IPS-18a (cell line): ENCODE measurements around the gene GOLIM4.

Experiments
- H3K27ac ChIP-seq: one replicate; pipeline ENCODE4 v1.5.1; 2013; ENCODE audit warnings: low read length
- H3K27me3 ChIP-seq: one replicate; pipeline ENCODE4 v1.6.1; 2013; ENCODE audit warnings: mild to moderate bottlenecking, low read length; ENCODE audit not compliant: control insufficient read depth, insufficient read depth
- H3K36me3 ChIP-seq: one replicate; pipeline ENCODE4 v1.6.1; 2013; ENCODE audit warnings: low read depth, low read length; ENCODE audit not compliant: control insufficient read depth
- H3K4me1 ChIP-seq: one replicate; pipeline ENCODE4 v1.6.1; 2013; ENCODE audit warnings: low read depth, low read length; ENCODE audit not compliant: control insufficient read depth
- H3K4me3 ChIP-seq: one replicate; pipeline ENCODE4 v1.5.1; 2013; ENCODE audit warnings: low read length
- H3K9ac ChIP-seq: one replicate; pipeline ENCODE4 v1.6.1; 2013; ENCODE audit warnings: mild to moderate bottlenecking, low read length, moderate library complexity
- H3K9me3 ChIP-seq: one replicate; pipeline ENCODE4 v1.6.1; 2013; ENCODE audit warnings: low read depth, low read length; ENCODE audit not compliant: control insufficient read depth

The GOLIM4 gene

DNA sequence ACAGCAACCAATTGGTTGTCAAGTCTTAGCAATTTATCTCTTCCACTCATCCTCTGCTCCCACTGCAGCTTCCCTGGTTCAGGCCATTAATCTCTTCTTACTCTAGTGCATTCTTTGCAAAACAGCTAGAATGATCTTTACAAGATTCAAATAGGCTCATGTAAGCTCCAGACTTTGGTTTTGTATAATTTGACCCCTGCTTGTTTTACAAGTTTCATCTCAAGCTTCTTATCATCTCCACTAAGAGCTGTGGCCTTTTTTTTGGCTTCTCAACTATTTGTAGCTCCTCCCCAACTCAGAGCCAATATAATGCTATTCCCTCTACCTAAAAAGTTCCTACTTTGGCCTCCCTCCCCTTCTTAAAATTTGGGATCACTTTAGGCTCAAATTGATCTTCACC lies 121.8 kb downstream of the GOLIM4 start:
- Histone ChIP-seq H3K4me3 (no peak overlapping the region), H3K27ac (no peak overlapping the region), H3K9me3 (no peaks in the 10 kb centered on the region), H3K9ac (no peak overlapping the region), H3K36me3 (no peaks in the 10 kb centered on the region), H3K4me1 (no peaks in the 10 kb centered on the region), H3K27me3 (no peaks in the 10 kb centered on the region)

DNA sequence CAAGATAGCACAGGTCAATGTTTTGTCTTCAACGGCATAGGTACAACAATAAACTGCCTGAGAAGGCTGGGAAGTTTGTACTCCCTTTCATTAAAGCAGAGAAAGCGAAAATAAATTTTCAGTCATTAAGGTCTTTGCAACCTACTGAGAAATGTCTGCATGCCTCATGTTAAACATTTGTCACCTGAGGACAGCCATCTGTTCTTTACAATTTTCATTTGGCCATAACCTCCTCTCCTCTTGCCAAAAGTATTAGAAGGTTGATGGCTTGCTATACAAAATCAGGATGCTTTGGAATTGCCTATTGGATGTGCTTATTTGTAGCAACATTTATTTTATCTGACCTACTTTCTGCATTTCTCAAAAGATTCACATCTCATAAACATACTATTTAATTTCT lies 122.7 kb downstream of the GOLIM4 start:
- Histone ChIP-seq H3K9me3 (no peaks in the 10 kb centered on the region), H3K27ac (no peak overlapping the region), H3K4me1 (no peaks in the 10 kb centered on the region)

DNA sequence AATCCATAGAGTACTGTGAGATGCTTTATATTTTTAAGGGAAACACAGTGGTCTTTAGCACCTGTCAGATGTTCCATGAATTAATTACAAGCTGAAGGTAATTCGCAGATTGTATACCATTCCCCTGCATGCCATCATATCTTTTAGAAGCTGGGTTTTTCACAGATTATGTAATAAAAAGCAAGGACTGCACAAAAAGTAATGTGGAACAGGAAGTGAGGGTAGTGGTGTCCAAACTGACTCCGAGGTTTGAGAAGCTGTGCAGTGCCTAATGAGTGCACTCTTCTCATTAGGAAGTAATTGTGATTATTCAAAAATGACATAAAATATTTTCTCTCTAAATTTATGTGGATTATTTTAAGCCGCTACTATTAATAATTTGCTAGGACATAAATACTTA lies 123.2 kb downstream of the GOLIM4 start:
- no peak overlapping the region for H3K27ac ChIP-seq
- no peak overlapping the region for H3K9ac ChIP-seq
- no peak overlapping the region for H3K4me3 ChIP-seq
- H3K4me1 ChIP-seq = no peaks in the 10 kb centered on the region
- H3K9me3 ChIP-seq = no peaks in the 10 kb centered on the region
- H3K27me3 ChIP-seq = no peaks in the 10 kb centered on the region
- H3K36me3 ChIP-seq = no peaks in the 10 kb centered on the region

More for the DNA sequence above, 122.7 kb downstream of the GOLIM4 start:
- Histone ChIP-seq H3K36me3 (no peaks in the 10 kb centered on the region), H3K27me3 (no peaks in the 10 kb centered on the region), H3K4me3 (no peak overlapping the region), H3K9ac (no peak overlapping the region)

GRCh38 chr3:167969548-167969947 lies 126.2 kb downstream of the GOLIM4 start:
- no peaks in the 10 kb centered on the region for H3K4me1 ChIP-seq
- H3K27ac ChIP-seq = no peak overlapping the region
- H3K9me3 ChIP-seq = no peaks in the 10 kb centered on the region
- no peak overlapping the region for H3K9ac ChIP-seq
- H3K27me3 ChIP-seq = no peaks in the 10 kb centered on the region
- H3K4me3 ChIP-seq = no peak overlapping the region
- no peaks in the 10 kb centered on the region for H3K36me3 ChIP-seq

- Histone ChIP-seq H3K4me1 (no peaks in the 10 kb centered on the region), H3K27me3 (no peaks in the 10 kb centered on the region), H3K4me3 (no peak overlapping the region), H3K9me3 (no peaks in the 10 kb centered on the region), H3K27ac (no peak overlapping the region), H3K36me3 (no peaks in the 10 kb centered on the region), H3K9ac (no peak overlapping the region)
Observed at GRCh38 chr3:167967257-167968036, 128.3 kb downstream of the GOLIM4 start.
